ENCODE results near the gene CNN2. TPM values are rescaled to one million over a fixed set of nuclear protein-coding genes. Genes with fewer than 3 reads are reported as not detected.

CNN2 gene
- total and polyA plus RNA-seq, 9 of the 15 experiments (the other 6 are each of a cell fraction or from before 2014, with no cell fraction given): 12.1 to 174 (median 52.7) TPM

GRCh38 chr19:1038978-1039645 is 12.7 kb downstream of the CNN2 start (continued):
- TF ChIP-seq RREB1 (CRISPR knock-in tag; IDR thresholded peaks at IDR 0.05) (no peak), NCOR1 (IDR thresholded peaks at IDR 0.05) (no peak), HINFP (tag; conservative IDR thresholded peaks at IDR 0.05; ENCODE audit: low read depth) (no peak), STAT5B (CRISPR knock-in tag; IDR thresholded peaks at IDR 0.05) (no peak), ZZZ3 (IDR thresholded peaks at IDR 0.05) (no peak), RERE (CRISPR knock-in tag; IDR thresholded peaks at IDR 0.05; ENCODE audit: borderline replicate concordance) (no peak), ZEB2 (IDR thresholded peaks at IDR 0.05) (no peak), ZNF324 (CRISPR knock-in tag; IDR thresholded peaks at IDR 0.05) (no peak)
